Omental fat pad (tissue), 4 donors: ENCODE results near the gene ZDHHC21. TPM values are rescaled to one million over a fixed set of nuclear protein-coding genes. Genes with fewer than 3 reads are reported as not detected.

Experiments
- ATAC-seq: fragments of 150-250 bp; one replicate; pipeline ENCODE4 v1.9.1; 2016; ENCODE audit warnings: mild to moderate bottlenecking, moderate library complexity; ENCODE audit not compliant: low FRiP score
- DNase-seq: peaks from one replicate; pipeline ENCODE4 v3.0.0-alpha.2; 2019; ENCODE audit warnings: low spot score
- total RNA-seq, 4 donors: library from RNA; depleted of rRNA; stranded (reverse); fragments of >200 nt; gene quantifications; one replicate each; pipeline ENCODE4 v1.1.0, GENCODE V29; 2016
- TF ChIP-seq, protein P1 (sequence below), 3 donors: fragments of 450-650 bp; IDR thresholded peaks; one replicate each; pipeline ENCODE4 v1.5.1; 2016 to 2017; ENCODE audit warnings: antibody characterized with exemption in 3 of 3, mild to moderate bottlenecking in 3 of 3, moderate library complexity in 2 of 3

The ZDHHC21 gene
- total RNA-seq, 4 donors from 2014 or later = 7.7 to 11.2 (median 8.3) TPM

DNA sequence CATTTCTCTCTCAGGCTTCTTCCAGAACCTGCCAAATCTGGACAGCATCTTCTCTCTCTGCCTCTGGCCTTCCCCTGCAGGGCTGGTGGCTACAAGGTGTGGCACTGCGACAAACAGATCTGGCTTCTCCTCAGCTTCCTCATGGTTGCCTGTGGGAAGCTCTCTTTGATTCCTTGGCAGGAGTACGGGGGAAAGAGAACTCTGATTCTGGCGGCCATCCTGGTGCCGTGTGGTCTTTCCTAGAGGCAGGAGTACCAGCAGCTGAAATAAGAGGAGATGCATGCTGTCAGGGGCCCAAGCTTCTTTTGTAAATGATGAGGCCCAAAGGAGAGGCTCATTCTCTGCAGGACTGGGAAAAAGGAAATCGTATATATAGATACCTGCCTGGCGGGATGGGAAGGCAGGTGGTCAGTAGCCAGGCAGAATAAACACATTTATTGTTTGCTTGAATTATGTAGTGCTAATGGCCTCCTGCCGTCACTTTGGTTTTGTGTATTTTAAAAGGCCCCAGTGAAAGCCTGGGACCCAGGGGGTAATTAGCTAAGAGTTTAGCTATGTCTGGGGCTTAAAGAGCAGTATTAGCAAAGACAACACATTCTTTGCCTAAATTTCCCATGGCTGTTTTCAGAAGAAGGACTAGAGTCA, 29.3 kb upstream of the ZDHHC21 start, which contains the start of gene CER1:
Gene CER1 (minus strand): TSS at position 343 of the 645 bp plus-strand sequence. CDS start 61 bp downstream, at position 282.
- ATAC-seq (no peak), DNase-seq (no peak)
- TF ChIP-seq, protein P1, sequence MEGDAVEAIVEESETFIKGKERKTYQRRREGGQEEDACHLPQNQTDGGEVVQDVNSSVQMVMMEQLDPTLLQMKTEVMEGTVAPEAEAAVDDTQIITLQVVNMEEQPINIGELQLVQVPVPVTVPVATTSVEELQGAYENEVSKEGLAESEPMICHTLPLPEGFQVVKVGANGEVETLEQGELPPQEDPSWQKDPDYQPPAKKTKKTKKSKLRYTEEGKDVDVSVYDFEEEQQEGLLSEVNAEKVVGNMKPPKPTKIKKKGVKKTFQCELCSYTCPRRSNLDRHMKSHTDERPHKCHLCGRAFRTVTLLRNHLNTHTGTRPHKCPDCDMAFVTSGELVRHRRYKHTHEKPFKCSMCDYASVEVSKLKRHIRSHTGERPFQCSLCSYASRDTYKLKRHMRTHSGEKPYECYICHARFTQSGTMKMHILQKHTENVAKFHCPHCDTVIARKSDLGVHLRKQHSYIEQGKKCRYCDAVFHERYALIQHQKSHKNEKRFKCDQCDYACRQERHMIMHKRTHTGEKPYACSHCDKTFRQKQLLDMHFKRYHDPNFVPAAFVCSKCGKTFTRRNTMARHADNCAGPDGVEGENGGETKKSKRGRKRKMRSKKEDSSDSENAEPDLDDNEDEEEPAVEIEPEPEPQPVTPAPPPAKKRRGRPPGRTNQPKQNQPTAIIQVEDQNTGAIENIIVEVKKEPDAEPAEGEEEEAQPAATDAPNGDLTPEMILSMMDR (IDR thresholded peaks at IDR 0.05) = no peak

DNA sequence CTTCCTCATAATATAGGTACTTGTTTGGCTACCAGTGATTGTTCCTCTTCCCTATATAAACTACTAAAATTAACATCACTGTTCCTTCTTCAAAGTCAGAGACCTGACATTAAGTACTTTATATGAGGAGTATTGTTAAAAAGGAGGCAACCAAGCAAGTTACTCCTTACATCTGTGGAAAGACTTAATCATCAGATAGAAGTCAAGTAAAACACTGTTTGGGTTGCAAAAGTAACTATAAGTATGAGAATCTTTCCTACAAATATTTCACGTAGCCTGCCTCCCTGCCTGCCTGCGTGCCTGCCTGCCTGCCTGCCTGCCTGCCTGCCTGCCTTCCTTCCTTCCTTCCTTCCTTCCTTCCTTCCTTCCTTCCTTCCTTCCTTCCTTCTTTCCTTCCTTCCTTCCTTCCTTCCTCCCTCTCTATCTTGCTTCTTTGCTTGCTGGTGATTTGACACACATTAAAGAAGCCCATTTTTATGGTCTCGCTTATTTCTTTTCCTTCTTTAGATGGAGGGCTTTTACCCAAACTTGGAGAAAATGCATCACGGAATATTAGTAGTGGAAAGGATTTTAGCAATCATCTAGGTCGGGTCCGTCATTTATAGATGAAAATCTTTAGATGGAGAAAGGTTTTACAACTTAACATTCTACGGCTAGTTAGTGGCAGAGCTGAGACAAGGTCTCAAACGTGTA, 26.1 kb upstream of the ZDHHC21 start:
- ATAC-seq = no peak

DNA sequence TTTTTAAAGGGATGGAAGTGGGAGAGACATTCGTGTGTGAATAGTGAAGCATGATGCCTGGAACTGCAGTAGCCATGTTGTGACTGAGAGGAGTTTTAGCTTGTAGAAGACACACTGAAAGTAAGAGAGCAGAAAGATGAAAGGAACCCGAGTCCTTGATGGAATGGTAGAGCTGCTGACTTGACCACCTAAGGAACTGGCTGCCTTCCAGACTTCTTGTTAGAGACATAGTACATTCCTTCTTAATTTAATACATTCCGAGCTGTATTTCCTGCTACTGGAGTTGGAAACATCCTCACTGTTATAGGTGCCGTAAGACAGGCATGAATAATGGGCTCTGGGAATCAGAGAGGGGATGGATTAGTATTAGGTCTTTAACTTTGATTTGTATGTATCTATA, 21.9 kb upstream of the ZDHHC21 start:
- TF ChIP-seq, protein P1 (IDR thresholded peaks at IDR 0.05) = no peak
- no peak for DNase-seq
- no peak for ATAC-seq

More for the DNA sequence above, 26.1 kb upstream of the ZDHHC21 start:
- TF ChIP-seq, protein P1 (IDR thresholded peaks at IDR 0.05) = no peak
- DNase-seq = no peak

DNA sequence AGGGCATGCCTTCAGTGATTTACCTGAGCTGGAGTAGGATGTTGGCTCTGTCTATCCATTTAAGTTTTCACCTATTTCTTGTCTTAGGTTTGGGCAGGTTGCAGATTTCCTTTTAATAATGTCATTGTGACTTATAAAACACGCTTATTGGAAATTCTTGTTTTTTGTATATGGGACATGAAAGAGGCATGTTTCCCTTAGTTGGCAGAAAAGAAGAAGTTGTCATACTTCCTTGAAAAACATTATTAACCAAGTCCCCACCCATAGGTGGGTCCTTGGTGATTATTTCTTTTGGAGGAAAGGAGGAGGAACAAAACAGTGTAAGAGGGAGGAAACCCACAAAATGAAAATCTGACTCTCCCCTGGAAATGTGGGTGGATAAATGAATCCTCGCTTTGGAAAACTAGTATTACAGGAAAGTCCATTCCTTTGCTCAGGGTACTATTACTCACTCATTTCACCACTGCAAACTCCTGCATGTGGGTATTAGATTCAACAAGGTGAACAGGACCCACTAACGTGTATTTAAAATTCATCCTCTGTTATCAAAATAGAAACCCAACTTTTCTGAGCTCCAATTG, 20.0 kb upstream of the ZDHHC21 start:
- no peak for ATAC-seq
- TF ChIP-seq, protein P1 (IDR thresholded peaks at IDR 0.05) = no peak
- no peak for DNase-seq

DNA sequence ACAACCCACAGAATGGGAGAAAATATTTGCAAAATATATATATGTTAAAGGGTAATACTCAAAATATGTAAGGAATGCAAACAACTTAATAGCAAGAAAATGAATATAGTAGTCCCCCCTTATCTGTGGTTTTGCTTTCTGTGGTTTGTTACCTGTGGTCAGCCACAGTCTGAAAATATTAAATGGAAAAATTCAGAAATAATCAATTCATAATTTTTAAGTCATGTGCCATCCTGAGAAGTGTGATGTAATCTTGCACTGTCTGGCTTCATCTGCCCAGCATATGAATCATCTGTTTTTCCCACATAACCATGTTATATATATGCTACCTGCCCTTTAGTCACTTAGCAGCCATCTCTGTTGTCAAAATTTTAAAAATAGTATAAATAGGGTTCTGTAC, 17.6 kb upstream of the ZDHHC21 start:
- TF ChIP-seq, protein P1 (IDR thresholded peaks at IDR 0.05) = no peak
- DNase-seq = no peak
- ATAC-seq = no peak

DNA sequence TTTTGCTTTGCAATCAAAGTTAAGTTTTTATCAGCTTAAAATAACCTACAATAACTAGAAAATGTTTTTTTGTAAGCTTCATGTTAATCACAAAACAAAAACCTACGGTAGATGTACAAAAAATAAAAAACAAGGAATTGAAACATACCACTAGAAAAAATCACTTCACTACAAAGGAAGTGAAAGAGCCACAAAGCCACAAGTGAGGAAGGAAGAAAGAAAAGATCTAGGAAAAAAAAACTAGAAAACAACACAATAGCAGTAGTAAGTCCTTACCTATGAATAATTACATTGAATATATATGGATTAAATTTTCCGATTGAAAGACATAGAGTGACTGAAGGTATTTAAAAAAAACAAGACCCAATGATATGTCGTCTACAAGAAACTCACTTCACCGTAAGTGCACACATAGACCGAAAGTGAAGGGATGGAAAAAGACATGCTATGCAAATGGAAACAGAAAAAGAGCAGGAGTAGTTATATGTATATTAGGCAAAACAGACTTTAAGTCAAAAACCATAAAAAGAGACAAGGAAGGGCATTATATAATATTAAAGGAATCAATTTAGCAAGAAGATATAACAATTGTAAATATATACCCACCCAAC, 13.4 kb upstream of the ZDHHC21 start:
- ATAC-seq = no peak
- no peak for DNase-seq
- TF ChIP-seq, protein P1 (IDR thresholded peaks at IDR 0.05) = no peak
